ENCODE measurements around the gene GLIS1.

Gene GLIS1

GRCh38 chr1:53594391-53595180 lies 144.4 kb downstream of the GLIS1 start:
- H2AFZ ChIP-seq (ENCODE audit: low read depth, low read length, severe bottlenecking) = no peak overlapping the region
- no peaks in the 10 kb centered on the region for H3K36me3 ChIP-seq (ENCODE audit: low read length)
- H3K27me3 ChIP-seq (ENCODE audit: low read length) = no peaks in the 10 kb centered on the region
- H4K20me1 ChIP-seq (ENCODE audit: low read depth, low read length) = no peaks in the 10 kb centered on the region
- H3K9me2 ChIP-seq (replicated peaks; ENCODE audit: insufficient read depth, low read length) = no peaks in the 10 kb centered on the region
- no peaks in the 10 kb centered on the region for H3K9me3 ChIP-seq (ENCODE audit: insufficient read depth, low read length)
- H3K9ac ChIP-seq (ENCODE audit: low read length) = no peak overlapping the region
- no peak for TF ChIP-seq CTCF (IDR thresholded peaks at IDR 0.05; ENCODE audit: insufficient read depth, low read length, poor library complexity, severe bottlenecking)
- TF ChIP-seq EZH2phosphoT487 (conservative IDR thresholded peaks at IDR 0.05; ENCODE audit: low read length) = no peak
- H3K27ac ChIP-seq (ENCODE audit: low read depth, low read length) = no peak overlapping the region
- no peaks in the 10 kb centered on the region for H3K79me2 ChIP-seq (ENCODE audit: insufficient read depth, low read length)
- H3F3A ChIP-seq (ENCODE audit: insufficient read depth) = no peaks in the 10 kb centered on the region
- H3K4me3 ChIP-seq (ENCODE audit: insufficient read depth, low read length, poor library complexity, severe bottlenecking) = no peak overlapping the region
- no peak overlapping the region for H3K4me2 ChIP-seq (ENCODE audit: low read depth, low read length, poor library complexity, severe bottlenecking)

- no peaks in the 10 kb centered on the region for H3F3A ChIP-seq (ENCODE audit: insufficient read depth)
- TF ChIP-seq CTCF (IDR thresholded peaks at IDR 0.05; ENCODE audit: insufficient read depth, low read length, poor library complexity, severe bottlenecking) (no peak), EZH2phosphoT487 (conservative IDR thresholded peaks at IDR 0.05; ENCODE audit: low read length) (no peak)
- no peaks in the 10 kb centered on the region for H3K79me2 ChIP-seq (ENCODE audit: insufficient read depth, low read length)
- H3K4me2 ChIP-seq (ENCODE audit: low read depth, low read length, poor library complexity, severe bottlenecking) = no peak overlapping the region
- no peaks in the 10 kb centered on the region for H3K9me3 ChIP-seq (ENCODE audit: insufficient read depth, low read length)
- H3K9ac ChIP-seq (ENCODE audit: low read length) = no peak overlapping the region
- H3K9me2 ChIP-seq (replicated peaks; ENCODE audit: insufficient read depth, low read length) = no peaks in the 10 kb centered on the region
- H3K27me3 ChIP-seq (ENCODE audit: low read length) = no peaks in the 10 kb centered on the region
- no peak overlapping the region for H2AFZ ChIP-seq (ENCODE audit: low read depth, low read length, severe bottlenecking)
- no peaks in the 10 kb centered on the region for H3K36me3 ChIP-seq (ENCODE audit: low read length)
- no peak overlapping the region for H3K27ac ChIP-seq (ENCODE audit: low read depth, low read length)
- no peak overlapping the region for H3K4me3 ChIP-seq (ENCODE audit: insufficient read depth, low read length, poor library complexity, severe bottlenecking)
- no peaks in the 10 kb centered on the region for H4K20me1 ChIP-seq (ENCODE audit: low read depth, low read length)
Observed at GRCh38 chr1:53593758-53594380, 145.1 kb downstream of the GLIS1 start.

- Histone ChIP-seq H3K27ac (ENCODE audit: low read depth, low read length) (no peak overlapping the region), H3F3A (ENCODE audit: insufficient read depth) (no peaks in the 10 kb centered on the region), H2AFZ (ENCODE audit: low read depth, low read length, severe bottlenecking) (no peak overlapping the region), H4K20me1 (ENCODE audit: low read depth, low read length) (no peaks in the 10 kb centered on the region), H3K9me3 (ENCODE audit: insufficient read depth, low read length) (no peaks in the 10 kb centered on the region), H3K4me2 (ENCODE audit: low read depth, low read length, poor library complexity, severe bottlenecking) (no peak overlapping the region), H3K27me3 (ENCODE audit: low read length) (no peaks in the 10 kb centered on the region), H3K36me3 (ENCODE audit: low read length) (no peaks in the 10 kb centered on the region), H3K79me2 (ENCODE audit: insufficient read depth, low read length) (no peaks in the 10 kb centered on the region), H3K9ac (ENCODE audit: low read length) (no peak overlapping the region), H3K4me3 (ENCODE audit: insufficient read depth, low read length, poor library complexity, severe bottlenecking) (no peak overlapping the region), H3K9me2 (replicated peaks; ENCODE audit: insufficient read depth, low read length) (no peaks in the 10 kb centered on the region)
- TF ChIP-seq CTCF (IDR thresholded peaks at IDR 0.05; ENCODE audit: insufficient read depth, low read length, poor library complexity, severe bottlenecking) (no peak), EZH2phosphoT487 (conservative IDR thresholded peaks at IDR 0.05; ENCODE audit: low read length) (no peak)
Observed at GRCh38 chr1:53592985-53593757, 145.8 kb downstream of the GLIS1 start.
